Measurements from ENCODE around the gene HLA-DQA1.
"Not testable (repeated sequence)": the region's sequence is repeated elsewhere in the genome, so short reads cannot be mapped to it uniquely, and the experiment has no call there.

Gene HLA-DQA1

DNA sequence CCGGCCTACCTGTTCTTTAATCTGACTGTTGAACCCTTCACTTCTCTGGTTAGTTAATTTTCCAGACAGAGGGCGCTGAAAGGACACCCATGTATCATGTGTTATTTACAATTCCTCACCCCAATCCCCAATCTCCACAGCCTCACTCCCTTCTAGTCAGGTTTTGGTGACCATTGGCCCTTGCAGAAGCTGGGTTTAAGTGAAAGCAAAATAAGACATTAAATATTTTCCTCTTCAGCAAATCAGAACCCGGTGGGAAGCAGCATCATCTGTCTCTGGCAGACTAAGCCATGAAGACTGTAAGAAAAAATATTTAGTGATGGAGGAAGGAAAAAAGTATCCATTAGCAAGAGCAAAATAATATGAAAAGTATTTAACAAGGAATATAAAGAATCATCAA, 9.4 kb upstream of the HLA-DQA1 start:
- TF ChIP-seq, protein P1, sequence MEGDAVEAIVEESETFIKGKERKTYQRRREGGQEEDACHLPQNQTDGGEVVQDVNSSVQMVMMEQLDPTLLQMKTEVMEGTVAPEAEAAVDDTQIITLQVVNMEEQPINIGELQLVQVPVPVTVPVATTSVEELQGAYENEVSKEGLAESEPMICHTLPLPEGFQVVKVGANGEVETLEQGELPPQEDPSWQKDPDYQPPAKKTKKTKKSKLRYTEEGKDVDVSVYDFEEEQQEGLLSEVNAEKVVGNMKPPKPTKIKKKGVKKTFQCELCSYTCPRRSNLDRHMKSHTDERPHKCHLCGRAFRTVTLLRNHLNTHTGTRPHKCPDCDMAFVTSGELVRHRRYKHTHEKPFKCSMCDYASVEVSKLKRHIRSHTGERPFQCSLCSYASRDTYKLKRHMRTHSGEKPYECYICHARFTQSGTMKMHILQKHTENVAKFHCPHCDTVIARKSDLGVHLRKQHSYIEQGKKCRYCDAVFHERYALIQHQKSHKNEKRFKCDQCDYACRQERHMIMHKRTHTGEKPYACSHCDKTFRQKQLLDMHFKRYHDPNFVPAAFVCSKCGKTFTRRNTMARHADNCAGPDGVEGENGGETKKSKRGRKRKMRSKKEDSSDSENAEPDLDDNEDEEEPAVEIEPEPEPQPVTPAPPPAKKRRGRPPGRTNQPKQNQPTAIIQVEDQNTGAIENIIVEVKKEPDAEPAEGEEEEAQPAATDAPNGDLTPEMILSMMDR (IDR thresholded peaks at IDR 0.05; ENCODE audit: low read depth, low read length), result no peak
- no peak overlapping the region for H3K4me3 ChIP-seq (replicated peaks in 1 of 2; ENCODE audit: low read depth in 2 of 2, low read length in 2 of 2)
- DNase-seq (ENCODE audit: low read depth in 2 of 2), result peak in 1 of 2 donors; percentile 38

DNA sequence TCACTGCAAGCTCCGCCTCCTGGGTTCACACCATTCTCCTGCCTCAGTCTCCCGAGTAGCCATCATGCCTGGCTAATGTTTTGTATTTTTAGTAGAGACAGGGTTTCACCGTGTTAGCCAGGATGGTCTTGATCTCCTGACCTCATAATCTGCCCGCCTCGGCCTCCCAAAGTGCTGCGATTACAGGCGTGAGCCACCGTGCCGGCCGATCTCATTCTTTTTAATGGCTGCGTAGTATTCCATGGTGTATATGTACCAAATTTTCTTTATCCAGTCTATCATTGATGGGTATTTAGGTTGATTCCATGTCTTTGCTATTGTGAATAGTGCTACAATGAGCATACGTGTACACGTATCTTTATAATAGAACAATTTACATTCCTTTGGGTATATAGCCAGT, 7.4 kb upstream of the HLA-DQA1 start:
- H3K4me3 ChIP-seq (replicated peaks in 1 of 2; ENCODE audit: low read depth in 2 of 2, low read length in 2 of 2); DNase-seq (ENCODE audit: low read depth in 2 of 2): not testable (repeated sequence)

DNA sequence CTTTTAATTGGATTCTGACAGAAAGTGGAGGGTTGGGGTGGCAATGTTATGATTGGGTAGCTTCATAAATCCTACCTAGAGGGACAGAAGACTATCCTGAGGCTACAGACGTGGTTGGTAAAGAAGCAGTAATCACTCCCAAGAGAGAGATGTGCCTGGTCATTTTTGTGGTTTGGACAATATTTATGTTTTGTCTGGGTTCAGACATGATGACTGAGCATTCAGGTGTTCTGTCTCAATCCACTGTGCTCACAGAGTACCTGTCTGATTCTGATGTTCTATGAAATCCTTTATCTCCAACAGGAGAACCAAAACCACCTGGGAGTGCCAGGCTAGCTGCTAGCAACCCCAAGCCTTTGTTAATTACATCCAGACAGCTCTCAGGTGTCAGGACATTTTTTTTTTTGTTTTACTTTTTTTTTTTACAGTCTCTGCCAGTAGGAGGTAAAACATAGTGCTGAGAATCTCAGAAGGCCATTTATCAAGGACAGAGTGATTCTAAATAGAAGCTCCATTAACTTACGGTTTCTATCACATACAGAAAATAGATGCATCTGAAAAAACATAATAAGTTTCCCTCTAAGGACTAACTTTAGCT, 1.6 kb upstream of the HLA-DQA1 start:
- DNase-seq (ENCODE audit: low read depth in 2 of 2), result no peak
- TF ChIP-seq, protein P1 (IDR thresholded peaks at IDR 0.05; ENCODE audit: low read depth, low read length), result no peak
- H3K4me3 ChIP-seq (replicated peaks in 1 of 2; ENCODE audit: low read depth in 2 of 2, low read length in 2 of 2), result no peak overlapping the region

DNA sequence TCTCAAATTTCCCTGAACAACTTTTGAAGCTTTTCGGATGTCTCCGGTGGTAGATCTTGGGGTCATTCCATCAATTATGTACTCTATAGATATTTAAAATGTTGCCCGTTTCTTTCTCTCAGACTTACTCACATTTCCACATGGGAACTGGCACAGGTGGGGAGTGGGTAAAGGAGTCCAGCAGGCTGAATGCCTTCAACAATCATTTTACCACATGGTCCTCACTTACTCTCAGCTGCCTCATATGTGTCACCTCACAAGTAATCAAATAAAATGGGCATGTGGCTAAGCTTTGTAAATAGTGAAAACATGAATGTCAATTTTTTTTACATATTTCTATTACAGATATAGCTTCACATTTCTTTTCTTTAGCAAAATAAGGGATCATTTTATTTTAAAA, 677 bp downstream of the HLA-DQA1 start:
- TF ChIP-seq, protein P1 (IDR thresholded peaks at IDR 0.05; ENCODE audit: low read depth, low read length), result no peak
- H3K4me3 ChIP-seq (replicated peaks in 1 of 2; ENCODE audit: low read depth in 2 of 2, low read length in 2 of 2), result no peak overlapping the region
- DNase-seq (ENCODE audit: low read depth in 2 of 2), result no peak

DNA sequence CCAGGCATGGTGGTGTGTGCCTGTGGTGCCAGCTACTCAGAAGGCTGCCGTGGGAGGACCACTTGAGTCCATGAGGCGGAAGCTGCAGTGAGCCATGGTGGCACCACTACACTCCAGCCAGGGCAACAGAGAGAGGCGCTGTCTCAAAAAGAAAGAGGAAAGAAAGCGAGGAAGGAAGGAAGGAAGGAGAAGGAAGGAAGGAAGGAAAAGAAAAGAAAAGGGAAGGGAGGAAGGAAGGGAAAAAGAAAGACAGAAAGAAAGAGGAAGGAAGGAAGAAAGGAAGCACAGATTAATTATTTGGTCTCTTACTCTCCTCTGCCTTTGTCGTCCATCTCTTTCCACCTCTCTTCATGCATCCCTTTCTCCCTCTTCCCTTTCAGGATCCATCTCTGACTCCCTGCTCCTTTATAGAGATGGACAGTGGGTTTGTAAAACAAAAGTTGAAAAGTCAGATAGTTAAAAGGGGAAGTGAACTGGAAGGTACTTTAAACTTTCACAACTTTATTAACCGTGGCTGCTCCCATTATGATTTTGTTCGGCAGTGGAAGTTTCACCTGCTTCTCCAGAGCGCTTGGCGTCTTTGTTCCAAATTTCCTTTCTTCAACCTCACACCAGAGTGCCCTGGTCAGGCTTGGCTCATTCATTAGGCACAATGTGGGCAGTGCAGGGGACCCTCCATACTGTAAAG, 1.5 kb downstream of the HLA-DQA1 start:
- H3K4me3 ChIP-seq (replicated peaks in 1 of 2; ENCODE audit: low read depth in 2 of 2, low read length in 2 of 2), result no peak overlapping the region
- TF ChIP-seq, protein P1 (IDR thresholded peaks at IDR 0.05; ENCODE audit: low read depth, low read length), result no peak
- DNase-seq (ENCODE audit: low read depth in 2 of 2), result no peak

DNA sequence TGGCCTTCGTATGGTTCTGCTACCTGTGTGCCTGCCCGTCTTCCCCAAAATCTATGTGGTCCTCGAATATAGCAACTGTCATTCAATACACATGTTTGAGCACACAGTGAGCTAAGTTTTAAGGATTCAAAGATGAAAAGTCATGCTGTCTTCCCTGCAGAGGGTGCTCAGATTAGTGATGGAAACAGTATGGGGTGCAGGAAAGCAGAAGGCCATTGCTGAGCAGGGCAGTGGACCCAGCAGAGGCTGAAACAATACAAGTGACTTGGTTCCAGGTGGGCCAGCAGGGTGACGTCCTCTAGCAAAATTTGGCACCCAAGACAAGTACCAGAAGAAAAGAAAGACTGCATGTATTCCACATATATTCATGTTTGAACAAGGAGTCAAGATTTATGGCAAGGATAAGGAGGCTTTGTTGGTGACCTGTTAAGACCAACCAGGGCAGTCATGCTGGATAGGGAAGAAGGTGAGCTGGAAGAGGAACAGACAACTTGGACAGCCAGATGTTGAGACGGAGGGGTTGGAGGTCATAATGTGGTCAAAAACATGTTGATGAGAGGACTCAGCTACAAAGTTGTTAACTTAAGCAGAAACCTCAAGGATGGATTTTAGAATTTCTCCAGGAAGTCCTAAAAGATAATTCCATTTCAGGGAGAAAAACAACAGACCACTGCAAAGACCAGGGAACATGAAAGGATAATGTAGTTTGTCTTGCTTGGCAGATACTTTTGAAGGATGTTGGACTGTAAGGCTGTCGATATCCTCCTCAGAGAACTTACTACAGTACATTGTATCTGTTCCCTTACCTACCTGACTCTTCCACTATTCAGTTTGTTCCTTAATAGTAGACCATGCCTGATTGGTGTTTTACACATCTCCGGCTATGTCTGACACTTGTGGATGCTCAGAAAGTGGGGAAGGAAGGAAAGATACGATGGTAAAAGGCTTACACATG, 2.5 kb downstream of the HLA-DQA1 start:
- H3K4me3 ChIP-seq (replicated peaks in 1 of 2; ENCODE audit: low read depth in 2 of 2, low read length in 2 of 2), result no peak overlapping the region
- TF ChIP-seq, protein P1 (IDR thresholded peaks at IDR 0.05; ENCODE audit: low read depth, low read length), result no peak
- DNase-seq (ENCODE audit: low read depth in 2 of 2), result no peak

DNA sequence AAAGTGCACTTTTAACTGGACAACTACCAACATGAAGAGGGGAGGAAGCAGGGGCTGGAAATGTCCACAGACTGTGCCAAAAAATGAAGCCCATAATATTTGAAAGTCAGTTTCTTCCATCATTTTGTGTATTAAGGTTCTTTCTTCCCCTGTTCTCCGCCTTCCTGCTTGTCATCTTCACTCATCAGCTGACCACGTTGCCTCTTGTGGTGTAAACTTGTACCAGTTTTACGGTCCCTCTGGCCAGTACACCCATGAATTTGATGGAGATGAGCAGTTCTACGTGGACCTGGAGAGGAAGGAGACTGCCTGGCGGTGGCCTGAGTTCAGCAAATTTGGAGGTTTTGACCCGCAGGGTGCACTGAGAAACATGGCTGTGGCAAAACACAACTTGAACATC, 3.9 kb downstream of the HLA-DQA1 start:
- TF ChIP-seq, protein P1 (IDR thresholded peaks at IDR 0.05; ENCODE audit: low read depth, low read length), result no peak
- no peak for DNase-seq (ENCODE audit: low read depth in 2 of 2)
- H3K4me3 ChIP-seq (replicated peaks in 1 of 2; ENCODE audit: low read depth in 2 of 2, low read length in 2 of 2), result no peak overlapping the region

DNA sequence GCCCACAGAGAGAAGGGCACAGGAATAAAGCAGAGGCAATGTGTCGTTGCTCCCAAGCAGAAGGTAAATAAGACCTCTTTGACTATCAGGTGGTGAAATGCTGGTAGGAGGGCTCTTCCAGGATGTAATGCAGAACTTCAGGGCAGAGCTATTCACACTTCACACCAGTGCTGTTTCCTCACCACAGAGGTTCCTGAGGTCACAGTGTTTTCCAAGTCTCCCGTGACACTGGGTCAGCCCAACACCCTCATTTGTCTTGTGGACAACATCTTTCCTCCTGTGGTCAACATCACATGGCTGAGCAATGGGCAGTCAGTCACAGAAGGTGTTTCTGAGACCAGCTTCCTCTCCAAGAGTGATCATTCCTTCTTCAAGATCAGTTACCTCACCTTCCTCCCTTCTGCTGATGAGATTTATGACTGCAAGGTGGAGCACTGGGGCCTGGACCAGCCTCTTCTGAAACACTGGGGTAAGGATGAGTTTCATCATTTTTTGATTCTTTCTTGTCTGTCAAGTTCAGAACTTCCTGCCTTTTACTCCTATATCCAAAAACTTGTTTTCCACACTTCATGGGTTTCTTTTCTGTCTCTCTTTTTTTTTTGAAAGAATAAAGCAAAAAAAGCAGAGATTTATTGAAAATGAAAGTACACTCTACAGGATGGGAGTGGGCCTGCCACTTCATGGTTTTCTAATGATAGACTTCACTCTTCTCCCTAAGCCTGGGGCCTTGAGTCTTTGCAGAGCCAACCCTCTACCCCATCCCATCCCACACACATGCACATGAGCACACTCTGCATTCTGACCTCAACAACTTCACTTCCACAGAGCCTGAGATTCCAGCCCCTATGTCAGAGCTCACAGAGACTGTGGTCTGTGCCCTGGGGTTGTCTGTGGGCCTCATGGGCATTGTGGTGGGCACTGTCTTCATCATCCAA, 4.8 kb downstream of the HLA-DQA1 start:
- not testable (repeated sequence) for DNase-seq (ENCODE audit: low read depth in 2 of 2); H3K4me3 ChIP-seq (replicated peaks in 1 of 2; ENCODE audit: low read depth in 2 of 2, low read length in 2 of 2)
